Cardiac muscle cell (in vitro differentiated cells and primary cell): ENCODE measurements around the gene ABHD8. TPM values are rescaled to one million over a fixed set of nuclear protein-coding genes. Genes with fewer than 3 reads are reported as not detected.
A peak's percentile ranks its signal among the peaks of the same experiment; 100 is the strongest.

Experiments
- DNase-seq, 2 donors: peaks; one replicate each; pipeline versions ENCODE4 v3.0.0 to v3.0.0-alpha.2; 2010 to 2017; ENCODE audit warnings: low read depth in 1 of 2, low spot score in 1 of 2
- H3K27ac ChIP-seq: fragments of 200-600 bp; sonication (generic); 2 replicates; pipeline ENCODE4 v1.5.1; 2016
- H3K27me3 ChIP-seq: fragments of 200-600 bp; sonication (generic); 2 replicates; pipeline ENCODE4 v1.6.0; 2016; ENCODE audit warnings: control low read depth
- H3K36me3 ChIP-seq: fragments of 200-600 bp; sonication (generic); 2 replicates; pipeline ENCODE4 v1.5.1; 2016; ENCODE audit warnings: control low read depth
- H3K4me1 ChIP-seq: fragments of 200-600 bp; sonication (generic); 2 replicates; pipeline ENCODE4 v1.8.1; 2017; ENCODE audit warnings: low read depth, mild to moderate bottlenecking, mixed run types
- H3K4me3 ChIP-seq: fragments of 200-600 bp; sonication (generic); 2 replicates; pipeline ENCODE4 v1.5.1; 2016; ENCODE audit warnings: mild to moderate bottlenecking
- H3K9me3 ChIP-seq: fragments of 200-600 bp; sonication (generic); 2 replicates; pipeline ENCODE4 v1.5.1; 2017; ENCODE audit warnings: low read depth, mild to moderate bottlenecking, control low read depth
- CTCF ChIP-seq: IDR thresholded peaks from 2 replicates; pipeline ENCODE4 v1.5.1; 2012; ENCODE audit warnings: low read depth, mild to moderate bottlenecking, low read length
- polyA plus RNA-seq: library from polyadenylated mRNA; unstranded; fragments of >200 nt; fragmentation: Nextera tagmentation; extraction: Ambion mirVana; gene quantifications from 2 replicates; pipeline ENCODE4 v1.2.1, GENCODE V29; 2016
- total RNA-seq: library from RNA; depleted of rRNA; stranded (reverse); fragments of >200 nt; gene quantifications from 2 replicates; pipeline ENCODE4 v1.2.3, GENCODE V29; 2016

The ABHD8 gene
- total and polyA plus RNA-seq, 2 experiments from 2014 or later = 38.1 to 50.6 TPM

GRCh38 chr19:17292301-17293074 is 10.7 kb downstream of the ABHD8 start:
- peak; percentile 76 for TF ChIP-seq CTCF
- H3K27me3 ChIP-seq = no peaks in the 10 kb centered on the region
- peak; percentile 84 to 92 for DNase-seq
- peak overlapping the region; percentile 23 for H3K4me3 ChIP-seq
- H3K4me1 ChIP-seq = no peaks in the 10 kb centered on the region
- peak overlapping the region; percentile 78 for H3K27ac ChIP-seq
- no peaks in the 10 kb centered on the region for H3K36me3 ChIP-seq
- H3K9me3 ChIP-seq = no peaks in the 10 kb centered on the region

GRCh38 chr19:17289489-17289888 is 13.7 kb downstream of the ABHD8 start:
- TF ChIP-seq CTCF = no peak
- Histone ChIP-seq H3K27me3 (no peaks in the 10 kb centered on the region), H3K27ac (no peak overlapping the region), H3K4me1 (no peaks in the 10 kb centered on the region), H3K36me3 (no peaks in the 10 kb centered on the region), H3K4me3 (peak overlapping the region; percentile 11), H3K9me3 (no peaks in the 10 kb centered on the region)
- peak; percentile 92 to 95 for DNase-seq

- Histone ChIP-seq H3K9me3 (no peaks in the 10 kb centered on the region), H3K36me3 (no peaks in the 10 kb centered on the region), H3K27me3 (peaks cover 8% of the 10 kb centered on the region), H3K4me3 (no peak overlapping the region), H3K4me1 (no peaks in the 10 kb centered on the region), H3K27ac (no peak overlapping the region)
- DNase-seq = no peak
- TF ChIP-seq CTCF = no peak
Measured at GRCh38 chr19:17286752-17287151, 16.5 kb downstream of the ABHD8 start.

GRCh38 chr19:17286263-17286662 is 17.0 kb downstream of the ABHD8 start:
- no peak overlapping the region for H3K4me3 ChIP-seq
- H3K9me3 ChIP-seq = no peaks in the 10 kb centered on the region
- peaks cover 13% of the 10 kb centered on the region for H3K27me3 ChIP-seq
- no peaks in the 10 kb centered on the region for H3K4me1 ChIP-seq
- TF ChIP-seq CTCF = no peak
- no peaks in the 10 kb centered on the region for H3K36me3 ChIP-seq
- no peak overlapping the region for H3K27ac ChIP-seq
- no peak for DNase-seq

GRCh38 chr19:17285415-17286135 is 17.6 kb downstream of the ABHD8 start:
- DNase-seq = no peak
- no peak for TF ChIP-seq CTCF
- H3K27me3 ChIP-seq = peaks cover 13% of the 10 kb centered on the region

More at GRCh38 chr19:17285415-17286135, 17.6 kb downstream of the ABHD8 start:
- Histone ChIP-seq H3K4me3 (no peak overlapping the region), H3K36me3 (no peaks in the 10 kb centered on the region), H3K9me3 (no peaks in the 10 kb centered on the region), H3K27ac (no peak overlapping the region), H3K4me1 (no peaks in the 10 kb centered on the region)
